ENCODE data around the gene GPR137. TPM values are rescaled to one million over a fixed set of nuclear protein-coding genes. Genes with fewer than 3 reads are reported as not detected.

Gene GPR137
- total RNA-seq, 2 experiments from 2014 or later, result 18.3 to 52.3 TPM

GRCh38 chr11:64241241-64241490 is 44.5 kb upstream of the GPR137 start:
- H3K9me3 ChIP-seq (ENCODE audit: low read length), result no peaks in the 10 kb centered on the region
- peak overlapping the region; percentile 81 for H3K4me3 ChIP-seq (ENCODE audit: low read depth, low read length, poor library complexity, severe bottlenecking)
- no peak for TF ChIP-seq CTCF (conservative IDR thresholded peaks at IDR 0.05; ENCODE audit: low read length)
- no peak for TF ChIP-seq EZH2phosphoT487 (IDR thresholded peaks at IDR 0.05; ENCODE audit: borderline replicate concordance, low read depth, low read length)
- peaks cover 47% of the 10 kb centered on the region for H3K36me3 ChIP-seq (ENCODE audit: insufficient read depth, low read length)
- no peak overlapping the region; the same call in 1 of the 2 replicates for H2AFZ ChIP-seq (ENCODE audit: low read length)
- BruUV-seq (replicated peaks), result no TSS peak
- intact Hi-C loops (cut with micrococcal nuclease; ENCODE audit: unreplicated experiment), result loop anchor here (2.0 kb wide), 3 partner anchors 34 to 64 kb away; partner anchors contain the start of genes ESRRA, FERMT3 and STIP1
- H3K4me1 ChIP-seq (ENCODE audit: insufficient read depth, low read length, poor library complexity, severe bottlenecking), result peaks cover 46% of the 10 kb centered on the region
- peak overlapping the region; percentile 91 for H3K27ac ChIP-seq (ENCODE audit: low read depth, low read length, poor library complexity, severe bottlenecking)
- no peaks in the 10 kb centered on the region for H3K9me2 ChIP-seq (ENCODE audit: insufficient read depth, low read length)
- no peaks in the 10 kb centered on the region for H4K20me1 ChIP-seq (ENCODE audit: insufficient read depth, low read length)
- H3K79me2 ChIP-seq (ENCODE audit: insufficient read depth, low read depth, low read length), result peaks cover 26% of the 10 kb centered on the region
- CTCF ChIA-PET (ENCODE audit: unreplicated experiment), result interaction anchor here (0.6 to 0.9 kb wide), 4 partner anchors 36 to 1372 kb away, joined by 3 to 4 read pairs (median 3); no protein-coding TSS in a partner anchor
- DNase-seq (ENCODE audit: low spot score), result no peak
- POLR2A ChIA-PET, result interaction anchor here (0.7 to 2.5 kb wide), 7 partner anchors 8 to 77 kb away, joined by 3 to 27 read pairs (median 6); partner anchors contain the start of genes FERMT3, NUDT22, PRDX5 and TRMT112
- H3K4me2 ChIP-seq (ENCODE audit: low read length), result peak overlapping the region; percentile 92

GRCh38 chr11:64241491-64242374 is 43.9 kb upstream of the GPR137 start:
- Histone ChIP-seq H3K27ac (ENCODE audit: low read depth, low read length, poor library complexity, severe bottlenecking) (peak overlapping the region; percentile 91), H3K36me3 (ENCODE audit: insufficient read depth, low read length) (peaks cover 47% of the 10 kb centered on the region), H3K9me3 (ENCODE audit: low read length) (no peaks in the 10 kb centered on the region), H3K79me2 (ENCODE audit: insufficient read depth, low read depth, low read length) (peaks cover 28% of the 10 kb centered on the region), H4K20me1 (ENCODE audit: insufficient read depth, low read length) (no peaks in the 10 kb centered on the region), H3K4me2 (ENCODE audit: low read length) (peak overlapping the region; percentile 98), H3K4me1 (ENCODE audit: insufficient read depth, low read length, poor library complexity, severe bottlenecking) (peaks cover 46% of the 10 kb centered on the region), H2AFZ (ENCODE audit: low read length) (no peak overlapping the region), H3K4me3 (ENCODE audit: low read depth, low read length, poor library complexity, severe bottlenecking) (peak overlapping the region; percentile 81), H3K9me2 (ENCODE audit: insufficient read depth, low read length) (no peaks in the 10 kb centered on the region)
- ChIA-PET CTCF (ENCODE audit: unreplicated experiment) (interaction anchor here (0.6 to 0.9 kb wide), 5 partner anchors 36 to 1371 kb away, joined by 3 to 4 read pairs (median 3); no protein-coding TSS in a partner anchor), POLR2A (interaction anchor here (0.6 to 2.5 kb wide), 9 partner anchors 9 to 1445 kb away, joined by 3 to 27 read pairs (median 5); partner anchors contain the start of genes FERMT3, NUDT22, PRDX5 and TRMT112)
- intact Hi-C loops (cut with micrococcal nuclease; ENCODE audit: unreplicated experiment), result loop anchor here (2.0 kb wide), 3 partner anchors 35 to 63 kb away; partner anchors contain the start of genes ESRRA, FERMT3 and STIP1
- BruUV-seq (replicated peaks), result no TSS peak
- TF ChIP-seq CTCF (conservative IDR thresholded peaks at IDR 0.05; ENCODE audit: low read length) (no peak), EZH2phosphoT487 (IDR thresholded peaks at IDR 0.05; ENCODE audit: borderline replicate concordance, low read depth, low read length) (no peak)
- DNase-seq (ENCODE audit: low spot score), result peak; percentile 98

Data from OCI-LY7 (cell line).